Gastroesophageal sphincter (tissue), 4 donors: ENCODE results near the gene ANKH. TPM values are rescaled to one million over a fixed set of nuclear protein-coding genes. Genes with fewer than 3 reads are reported as not detected.
"Not testable (repeated sequence)": the region's sequence is repeated elsewhere in the genome, so short reads cannot be mapped to it uniquely, and the experiment has no call there.

Source experiments
- ATAC-seq: fragments of 150-250 bp; one replicate; pipeline ENCODE4 v1.9.1; 2016; ENCODE audit warnings: mild to moderate bottlenecking, moderate library complexity
- H3K27ac ChIP-seq, 4 donors: fragments of 200-600 bp; sonication (generic) in 3 of 4; 1 replicate in 3 of 4; 2 replicates in 1 of 4; pipeline ENCODE4 v1.5.1; 2016 to 2019
- H3K27me3 ChIP-seq: fragments of 200-600 bp; sonication (generic); one replicate; pipeline ENCODE4 v1.5.1; 2019
- H3K36me3 ChIP-seq, 2 donors: fragments of 200-600 bp; sonication (generic); one replicate each; pipeline ENCODE4 v1.5.1; 2019; ENCODE audit warnings: control low read depth in 1 of 2
- H3K4me1 ChIP-seq, 3 donors: fragments of 200-600 bp; sonication (generic); 1 replicate in 2 of 3; 2 replicates in 1 of 3; pipeline ENCODE4 v1.5.1; 2016 to 2019; ENCODE audit warnings: control low read depth in 2 of 3
- H3K4me3 ChIP-seq, 2 donors: fragments of 200-600 bp; sonication (generic); one replicate each; pipeline ENCODE4 v1.5.1; 2019; ENCODE audit warnings: mild to moderate bottlenecking in 1 of 2, moderate library complexity in 1 of 2
- H3K9me3 ChIP-seq, 3 donors: fragments of 200-600 bp; sonication (generic); one replicate each; pipeline ENCODE4 v1.5.1; 2017 to 2019; ENCODE audit warnings: control low read depth in 2 of 3
- CTCF ChIP-seq, 4 experiments: fragments of 200-600 bp in 2 of 4; fragments of 450-650 bp in 2 of 4; sonication (generic) in 1 of 4; IDR thresholded peaks; one replicate each; pipeline ENCODE4 v1.5.1; 2017 to 2019; ENCODE audit warnings: antibody characterized with exemption in 4 of 4, mild to moderate bottlenecking in 2 of 4, moderate library complexity in 2 of 4
- EP300 ChIP-seq: sonication (generic); formaldehyde crosslinking; IDR thresholded peaks from one replicate; pipeline ENCODE4 v1.6.1; 2017; ENCODE audit warnings: antibody characterized with exemption, mild to moderate bottlenecking
- POLR2A ChIP-seq, 2 donors: fragments of 450-650 bp; IDR thresholded peaks; one replicate each; pipeline ENCODE4 v1.6.1; 2017; ENCODE audit warnings: antibody characterized with exemption in 2 of 2, mild to moderate bottlenecking in 2 of 2, moderate library complexity in 1 of 2
- POLR2AphosphoS5 ChIP-seq: sonication (generic); formaldehyde crosslinking; IDR thresholded peaks from one replicate; pipeline ENCODE4 v1.6.1; 2017; ENCODE audit warnings: antibody characterized with exemption
- WGBS, 2 donors: methylation state at CpG; one replicate each; pipeline ENCODE4 v1.1.5; 2018; ENCODE audit warnings: low coverage in 1 of 2; 5-methylcytosine and 5-hydroxymethylcytosine counted together
- total RNA-seq, 4 donors: library from RNA; depleted of rRNA; stranded (reverse); fragments of >200 nt; gene quantifications; one replicate each; pipeline ENCODE4 v1.1.0, GENCODE V29; 2016

Gene ANKH
- total RNA-seq, 4 donors from 2014 or later, result 30.0 to 45.2 (median 36.0) TPM

GRCh38 chr5:14842117-14842516 lies 29.5 kb downstream of the ANKH start:
- H3K36me3 ChIP-seq, result peaks cover 0 to 9% of the 10 kb centered on the region in 2 donors
- no peak for ATAC-seq
- H3K27ac ChIP-seq, result no peak overlapping the region
- 92% methylated on average over 3 of the region's 4 CpGs; no CpG with 5 or more reads in 1 of the 2 donors for WGBS, 2 donors
- H3K4me1 ChIP-seq, result no peaks in the 10 kb centered on the region
- H3K4me3 ChIP-seq, result no peak overlapping the region
- no peak for TF ChIP-seq POLR2AphosphoS5
- no peak for TF ChIP-seq EP300
- no peaks in the 10 kb centered on the region for H3K27me3 ChIP-seq
- H3K9me3 ChIP-seq, result no peaks in the 10 kb centered on the region

GRCh38 chr5:14840624-14841023 lies 31.0 kb downstream of the ANKH start:
- H3K9me3 ChIP-seq, result no peaks in the 10 kb centered on the region
- no peak for ATAC-seq
- H3K36me3 ChIP-seq, result peaks cover 0 to 9% of the 10 kb centered on the region in 2 donors
- H3K27ac ChIP-seq, result no peak overlapping the region
- WGBS, 2 donors, result 69 to 93% methylated on average over 2 to 3 of the region's 3 CpGs
- no peak overlapping the region for H3K4me3 ChIP-seq
- no peaks in the 10 kb centered on the region for H3K4me1 ChIP-seq
- TF ChIP-seq POLR2A (IDR thresholded peaks at IDR 0.05), result no peak
- no peak for TF ChIP-seq POLR2AphosphoS5
- TF ChIP-seq CTCF (IDR thresholded peaks at IDR 0.05), result no peak
- no peak for TF ChIP-seq EP300
- no peaks in the 10 kb centered on the region for H3K27me3 ChIP-seq

DNA sequence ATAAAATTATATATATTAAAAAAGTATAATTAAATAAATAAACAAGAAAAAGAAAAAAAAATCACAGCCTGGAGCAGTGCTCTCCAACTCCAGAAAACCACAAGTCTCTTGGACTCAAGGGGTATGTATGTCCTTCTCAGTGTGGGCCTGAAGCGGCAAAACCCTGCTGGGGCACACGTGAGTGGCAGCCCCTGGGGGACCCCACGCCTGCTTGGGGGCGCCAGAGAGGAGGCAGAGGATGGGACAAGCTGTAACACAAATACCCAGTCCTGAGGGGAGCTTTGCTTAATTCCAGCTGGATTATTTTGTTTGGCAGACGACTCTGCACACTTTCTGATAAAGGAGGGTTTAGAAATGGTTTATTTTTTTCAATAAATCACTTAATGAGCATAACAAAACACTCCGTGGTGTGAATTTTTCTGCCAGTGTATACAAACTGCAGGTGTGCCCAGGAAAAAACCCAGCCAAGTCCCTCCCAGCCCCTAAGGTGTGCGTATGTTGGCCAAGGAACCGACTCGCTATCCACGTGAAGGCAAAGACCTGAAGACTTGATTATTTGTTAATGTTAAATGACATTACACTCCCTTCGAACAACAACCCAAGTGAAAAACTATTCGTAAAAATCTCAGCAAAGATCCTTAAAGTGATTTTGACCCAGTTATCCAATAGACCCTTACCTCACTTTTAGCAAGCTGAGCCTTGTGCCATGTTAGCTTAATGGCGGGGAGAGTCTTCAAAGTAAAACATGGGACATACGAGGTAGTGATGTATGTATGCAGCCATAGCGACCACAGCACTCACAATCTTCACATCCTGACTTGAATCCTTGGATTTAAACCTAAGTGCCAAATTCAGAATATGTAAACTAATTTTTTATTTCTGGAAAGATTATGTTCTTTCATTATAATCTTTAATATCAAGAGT lies 32.9 kb downstream of the ANKH start:
- TF ChIP-seq EP300 (no peak), CTCF (IDR thresholded peaks at IDR 0.05) (no peak), POLR2AphosphoS5 (no peak), POLR2A (IDR thresholded peaks at IDR 0.05) (no peak)

GRCh38 chr5:14837423-14838122 lies 34.0 kb downstream of the ANKH start:
- not testable (repeated sequence) for H3K9me3 ChIP-seq, H3K4me1 ChIP-seq, H3K4me3 ChIP-seq, H3K27ac ChIP-seq, H3K27me3 ChIP-seq, H3K36me3 ChIP-seq, ATAC-seq
- WGBS, 2 donors, result 94 to 98% methylated on average over 4 to 5 of the region's 7 CpGs

More for the DNA sequence above, 32.9 kb downstream of the ANKH start:
- no peak overlapping the region for H3K4me3 ChIP-seq
- no peaks in the 10 kb centered on the region for H3K4me1 ChIP-seq
- no peaks in the 10 kb centered on the region for H3K9me3 ChIP-seq
- no peak overlapping the region for H3K27ac ChIP-seq
- no peaks in the 10 kb centered on the region for H3K27me3 ChIP-seq
- H3K36me3 ChIP-seq, result peaks cover 0 to 9% of the 10 kb centered on the region in 2 donors
- 79 to 80% methylated on average over 13 to 15 of the region's 15 CpGs for WGBS, 2 donors
- no peak for ATAC-seq

GRCh38 chr5:14834584-14835550 lies 36.7 kb downstream of the ANKH start:
- H3K4me1 ChIP-seq, result peaks cover 0 to 5% (median 0%) of the 10 kb centered on the region in 3 donors
- H3K9me3 ChIP-seq, result no peaks in the 10 kb centered on the region
- TF ChIP-seq EP300 (no peak), POLR2A (IDR thresholded peaks at IDR 0.05) (no peak), POLR2AphosphoS5 (no peak), CTCF (IDR thresholded peaks at IDR 0.05) (no peak)
- 90 to 92% methylated on average over 8 to 11 of the region's 11 CpGs for WGBS, 2 donors
- no peaks in the 10 kb centered on the region for H3K36me3 ChIP-seq
- H3K27ac ChIP-seq, result no peak overlapping the region
- H3K27me3 ChIP-seq, result no peaks in the 10 kb centered on the region
- no peak for ATAC-seq
- no peak overlapping the region for H3K4me3 ChIP-seq
